Middle frontal gyrus (tissue), 1 donor: ENCODE data around the gene PSEN1.

Experiments used
- DNase-seq: peaks from one replicate; pipeline ENCODE4 v3.0.0-alpha.2; 2015; ENCODE audit warnings: low spot score; ENCODE audit errors: extremely low spot score

PSEN1 gene

DNA sequence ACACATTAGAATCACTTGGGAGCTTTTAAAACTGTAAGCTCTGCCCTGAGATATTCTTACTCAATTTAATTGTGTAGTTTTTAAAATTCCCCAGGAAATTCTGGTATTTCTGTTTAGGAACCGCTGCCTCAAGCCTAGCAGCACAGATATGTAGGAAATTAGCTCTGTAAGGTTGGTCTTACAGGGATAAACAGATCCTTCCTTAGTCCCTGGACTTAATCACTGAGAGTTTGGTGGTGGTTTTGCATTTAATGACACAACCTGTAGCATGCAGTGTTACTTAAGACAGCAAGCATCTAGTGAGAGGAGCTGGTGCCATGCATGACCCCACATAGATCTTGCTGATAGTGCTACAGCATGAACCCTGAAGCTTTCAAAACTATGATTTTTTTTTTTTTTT, 81.1 kb downstream of the PSEN1 start:
- DNase-seq: no peak

DNA sequence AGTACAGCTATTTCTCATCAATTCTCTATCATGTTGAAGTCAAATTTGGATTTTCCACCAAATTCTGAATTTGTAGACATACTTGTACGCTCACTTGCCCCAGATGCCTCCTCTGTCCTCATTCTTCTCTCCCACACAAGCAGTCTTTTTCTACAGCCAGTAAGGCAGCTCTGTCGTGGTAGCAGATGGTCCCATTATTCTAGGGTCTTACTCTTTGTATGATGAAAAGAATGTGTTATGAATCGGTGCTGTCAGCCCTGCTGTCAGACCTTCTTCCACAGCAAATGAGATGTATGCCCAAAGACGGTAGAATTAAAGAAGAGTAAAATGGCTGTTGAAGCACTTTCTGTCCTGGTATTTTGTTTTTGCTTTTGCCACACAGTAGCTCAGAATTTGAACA, 83.8 kb downstream of the PSEN1 start:
- DNase-seq: no peak

DNA sequence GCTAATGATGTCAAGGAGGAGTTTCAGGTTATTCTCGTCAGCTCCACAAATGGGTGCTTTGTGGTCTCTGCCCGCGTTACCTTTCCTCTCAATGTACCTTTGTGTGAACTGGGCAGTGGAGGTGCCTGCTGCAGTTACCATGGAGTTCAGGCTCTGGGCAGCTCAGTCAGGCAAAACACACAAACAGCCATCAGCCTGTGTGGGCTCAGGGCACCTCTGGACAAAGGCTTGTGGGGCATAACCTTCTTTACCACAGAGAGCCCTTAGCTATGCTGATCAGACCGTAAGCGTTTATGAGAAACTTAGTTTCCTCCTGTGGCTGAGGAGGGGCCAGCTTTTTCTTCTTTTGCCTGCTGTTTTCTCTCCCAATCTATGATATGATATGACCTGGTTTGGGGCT, 84.3 kb downstream of the PSEN1 start:
- DNase-seq: no peak

DNA sequence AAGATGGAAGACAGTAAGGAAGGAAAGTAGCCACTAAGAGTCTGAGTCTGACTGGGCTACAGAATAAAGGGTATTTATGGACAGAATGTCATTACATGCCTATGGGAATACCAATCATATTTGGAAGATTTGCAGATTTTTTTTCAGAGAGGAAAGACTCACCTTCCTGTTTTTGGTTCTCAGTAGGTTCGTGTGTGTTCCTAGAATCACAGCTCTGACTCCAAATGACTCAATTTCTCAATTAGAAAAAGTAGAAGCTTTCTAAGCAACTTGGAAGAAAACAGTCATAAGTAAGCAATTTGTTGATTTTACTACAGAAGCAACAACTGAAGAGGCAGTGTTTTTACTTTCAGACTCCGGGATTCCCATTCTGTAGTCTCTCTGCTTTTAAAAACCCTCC, 85.6 kb downstream of the PSEN1 start:
- no peak for DNase-seq

DNA sequence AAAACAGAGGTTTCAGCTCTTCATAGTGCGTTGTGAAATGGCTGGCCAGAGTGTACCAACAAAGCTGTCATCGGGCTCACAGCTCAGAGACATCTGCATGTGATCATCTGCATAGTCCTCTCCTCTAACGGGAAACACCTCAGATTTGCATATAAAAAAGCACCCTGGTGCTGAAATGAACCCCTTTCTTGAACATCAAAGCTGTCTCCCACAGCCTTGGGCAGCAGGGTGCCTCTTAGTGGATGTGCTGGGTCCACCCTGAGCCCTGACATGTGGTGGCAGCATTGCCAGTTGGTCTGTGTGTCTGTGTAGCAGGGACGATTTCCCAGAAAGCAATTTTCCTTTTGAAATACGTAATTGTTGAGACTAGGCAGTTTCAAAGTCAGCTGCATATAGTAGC, 86.7 kb downstream of the PSEN1 start:
- no peak for DNase-seq

DNA sequence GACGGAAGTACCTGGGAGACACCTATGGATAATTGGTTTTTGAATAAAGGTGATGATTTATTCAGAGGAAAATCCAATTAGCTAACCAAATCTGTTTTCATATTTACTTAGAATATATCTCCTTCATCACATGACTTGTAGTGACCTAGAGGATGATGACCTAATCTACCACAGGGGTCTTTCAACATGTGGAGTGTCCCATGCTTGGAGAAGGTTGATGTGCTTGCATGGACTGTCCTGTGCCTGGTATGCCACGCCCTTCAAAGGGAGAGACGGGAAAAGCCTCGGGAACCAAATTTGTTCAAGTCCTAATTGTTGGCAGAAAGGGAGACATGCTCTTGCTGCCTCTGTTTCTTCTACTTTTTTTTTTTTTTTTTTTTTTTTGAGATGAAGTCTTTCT, 89.2 kb downstream of the PSEN1 start:
- no peak for DNase-seq

DNA sequence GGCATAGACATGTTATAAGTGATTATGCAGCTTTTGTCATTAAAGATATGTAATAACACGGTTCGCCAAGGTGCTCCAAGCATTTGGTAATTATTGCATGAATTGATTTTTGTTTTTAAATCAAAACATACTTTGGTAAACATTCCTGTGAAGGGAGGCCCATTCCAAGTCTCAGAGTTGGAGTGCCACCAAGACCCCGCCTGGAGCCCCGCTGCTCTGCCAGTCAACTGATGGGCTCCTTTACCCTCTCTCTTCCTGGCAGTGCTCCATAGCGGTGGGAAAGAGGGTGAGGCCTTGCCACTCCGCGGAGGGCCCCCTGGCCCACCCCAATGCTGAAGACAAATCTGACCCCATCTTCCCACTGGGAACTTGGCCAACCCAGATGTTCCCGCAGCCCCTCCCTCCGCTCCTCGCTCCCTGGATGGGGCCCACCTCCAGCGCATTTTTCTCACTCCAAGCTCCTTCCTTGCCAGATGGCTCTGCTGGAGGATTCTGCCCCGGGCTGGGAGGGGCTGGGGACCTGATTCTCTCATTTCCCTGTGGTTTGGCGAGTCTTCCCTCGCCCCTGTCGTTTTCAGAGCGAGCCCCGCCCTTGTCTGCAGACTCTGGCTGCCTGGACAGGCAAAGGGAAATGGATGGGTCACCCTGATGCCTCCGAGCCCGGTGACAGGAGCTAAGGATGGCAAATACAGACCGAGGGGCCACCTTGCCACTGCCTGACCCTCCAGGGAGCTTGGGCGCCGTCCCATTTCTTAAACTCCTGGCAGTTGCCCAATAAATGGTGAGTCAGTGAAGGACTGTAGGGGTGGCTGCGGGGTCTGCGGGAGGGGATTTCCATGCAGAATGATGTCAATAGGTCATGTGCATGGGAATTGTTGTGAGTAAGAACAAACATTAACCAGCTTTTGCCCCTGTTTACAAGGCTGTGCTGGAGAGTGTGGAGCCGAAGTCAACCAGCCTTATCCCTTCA, 91.8 kb downstream of the PSEN1 start:
- DNase-seq: no peak

DNA sequence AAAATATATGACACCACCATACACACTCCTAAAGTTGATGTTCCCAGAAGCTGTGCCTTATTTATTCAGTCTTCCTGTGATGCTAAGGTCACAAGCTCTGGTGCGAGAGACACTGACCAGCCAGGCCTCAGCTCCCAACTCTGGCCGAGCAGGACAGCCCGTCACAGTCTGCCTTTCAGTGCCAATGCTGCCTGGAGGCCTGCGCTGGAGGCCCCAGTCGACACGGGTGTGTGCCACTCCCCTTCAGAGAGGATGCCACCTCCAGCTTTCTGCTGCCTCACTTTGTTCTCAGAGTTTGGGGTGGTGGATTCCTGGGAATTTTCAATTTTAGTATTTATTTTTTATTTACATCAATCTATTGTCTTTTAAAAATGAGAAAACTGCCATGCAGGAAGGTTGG, 93.7 kb downstream of the PSEN1 start:
- DNase-seq: no peak

DNA sequence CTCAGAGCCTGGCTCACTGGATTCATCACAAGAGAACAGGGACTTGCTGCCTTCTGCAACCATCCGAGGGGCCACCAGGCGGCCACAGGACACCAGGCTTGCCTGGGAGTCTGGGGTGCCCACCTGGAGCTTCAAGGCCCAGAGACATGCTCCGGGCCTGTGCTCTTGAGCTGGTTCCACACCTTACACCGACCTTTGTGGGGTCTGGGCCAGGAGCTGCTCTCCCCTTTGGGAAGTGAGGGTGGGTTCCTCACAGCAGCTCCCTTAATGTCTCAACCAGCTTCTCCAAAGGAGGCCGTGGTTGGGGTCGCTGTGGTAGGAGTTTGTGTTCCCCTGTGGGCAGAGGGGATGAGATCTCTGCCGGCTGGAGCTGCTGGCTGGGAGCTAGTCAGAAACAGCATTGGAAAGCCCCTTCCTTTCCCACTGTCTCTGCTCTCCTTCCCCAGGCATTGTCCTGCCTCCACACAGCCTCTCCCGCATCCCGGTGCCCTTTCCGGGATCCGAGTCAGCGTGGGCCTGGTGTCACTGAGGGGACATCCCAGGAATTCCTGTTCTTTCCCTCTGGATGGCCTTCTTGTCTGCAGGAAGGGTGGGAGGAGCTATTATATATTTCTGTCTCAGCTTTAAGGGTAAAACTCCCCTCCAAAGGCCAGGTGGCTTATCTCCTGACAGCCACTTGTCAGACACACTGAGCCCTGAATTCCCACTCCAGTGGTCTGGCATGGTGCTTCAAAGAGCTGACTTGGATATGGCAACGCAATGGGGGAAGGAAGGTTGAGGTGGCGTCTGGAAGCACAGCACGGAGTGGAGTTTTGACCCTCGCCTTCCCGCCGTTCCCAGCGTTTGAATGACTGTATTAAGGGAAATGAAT, 95.9 kb downstream of the PSEN1 start:
- no peak for DNase-seq

DNA sequence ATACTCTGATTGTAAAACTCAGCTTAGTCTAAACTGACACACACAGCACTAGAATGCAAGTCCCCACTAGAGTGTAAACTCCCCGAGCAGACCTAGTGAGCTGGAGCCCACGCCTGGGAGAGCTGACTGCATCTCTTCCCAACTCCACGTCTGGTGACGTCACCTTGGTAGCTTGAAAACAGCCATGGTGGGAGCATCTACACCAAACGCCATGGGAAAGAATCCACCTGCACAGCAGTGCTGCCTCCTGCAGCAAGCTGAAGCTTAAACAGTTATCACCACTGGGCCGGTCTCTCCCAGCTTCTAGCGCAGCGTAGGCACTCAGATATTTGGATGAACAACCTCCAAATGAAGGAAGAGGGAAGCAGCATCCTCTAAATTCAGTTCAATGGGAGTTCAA, 96.7 kb downstream of the PSEN1 start:
- DNase-seq: no peak

DNA sequence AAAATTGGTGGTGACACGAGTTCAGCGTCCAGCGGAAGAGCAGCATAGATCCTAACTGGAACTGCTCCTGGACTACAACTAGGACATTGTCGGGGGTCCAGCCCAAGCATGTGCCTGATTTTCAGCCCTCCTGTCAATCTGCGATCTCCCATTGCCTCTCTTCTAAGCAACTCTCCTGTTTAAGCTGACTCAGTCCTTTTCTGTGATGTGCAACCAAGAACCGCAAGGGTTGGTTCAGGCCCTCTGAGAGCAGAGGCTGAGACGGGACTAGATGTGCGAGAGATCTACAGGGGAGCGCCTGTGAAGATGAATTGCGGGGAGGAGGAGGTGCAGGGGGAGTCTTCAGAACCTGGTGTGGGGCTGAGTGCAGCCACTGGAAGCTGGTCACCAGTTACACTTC, 97.3 kb downstream of the PSEN1 start:
- no peak for DNase-seq

DNA sequence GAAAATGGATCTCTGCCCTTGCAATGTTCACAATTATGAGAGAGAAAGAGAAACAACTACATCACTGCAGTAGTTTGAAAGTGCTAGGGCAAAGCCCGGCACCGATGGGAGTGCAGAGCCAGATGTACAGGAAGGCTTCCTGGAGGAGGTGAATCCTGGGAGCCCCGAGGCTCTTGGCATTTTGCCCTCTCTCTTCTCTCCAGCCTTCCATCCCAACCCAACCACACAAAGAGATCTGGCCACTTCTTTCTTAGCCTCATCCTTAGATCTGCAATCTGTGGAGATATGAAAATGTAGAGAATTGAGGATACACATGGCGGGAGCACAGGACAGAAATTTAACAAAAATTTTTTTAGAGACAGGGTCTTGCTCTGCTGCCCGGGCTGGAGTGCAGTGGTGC, 97.7 kb downstream of the PSEN1 start:
- no peak for DNase-seq

DNA sequence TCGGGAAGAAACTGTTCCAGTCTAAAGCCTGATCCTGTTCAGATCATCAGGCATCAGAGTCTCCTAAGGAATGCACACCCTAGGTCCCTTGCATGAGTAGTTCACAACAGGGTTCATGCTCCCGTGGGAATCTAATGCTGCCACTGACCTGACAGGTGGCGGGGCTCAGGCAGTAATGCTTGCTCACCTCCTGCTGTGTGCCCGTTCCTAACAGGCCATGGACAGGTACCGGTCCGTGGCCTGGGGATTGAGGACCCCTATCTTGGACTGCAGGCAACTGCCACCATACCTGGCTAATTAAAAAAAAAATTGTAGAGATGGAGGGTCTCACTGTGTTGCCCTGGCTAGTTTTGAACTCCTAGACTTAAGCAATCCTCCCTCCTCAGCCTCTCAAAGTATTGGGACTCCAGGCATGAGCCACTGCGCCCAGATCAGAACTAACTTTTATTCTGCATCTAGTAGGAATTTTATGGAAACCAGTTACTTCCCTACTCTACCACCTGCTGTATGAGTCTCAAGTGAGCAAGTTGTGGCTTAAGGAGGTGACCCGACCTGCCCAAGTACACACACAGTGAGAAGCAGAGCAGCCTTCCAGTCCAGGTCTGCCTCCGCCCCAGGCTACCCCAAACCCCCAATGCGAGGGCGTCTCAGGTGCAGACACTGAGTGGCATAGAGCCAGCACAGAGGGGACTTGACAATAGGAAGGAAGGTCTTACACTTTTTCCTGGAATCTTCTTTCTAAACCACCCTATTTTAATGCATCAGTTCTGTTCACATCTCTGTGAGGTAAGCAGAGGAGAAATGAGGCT, 98.5 kb downstream of the PSEN1 start:
- no peak for DNase-seq

DNA sequence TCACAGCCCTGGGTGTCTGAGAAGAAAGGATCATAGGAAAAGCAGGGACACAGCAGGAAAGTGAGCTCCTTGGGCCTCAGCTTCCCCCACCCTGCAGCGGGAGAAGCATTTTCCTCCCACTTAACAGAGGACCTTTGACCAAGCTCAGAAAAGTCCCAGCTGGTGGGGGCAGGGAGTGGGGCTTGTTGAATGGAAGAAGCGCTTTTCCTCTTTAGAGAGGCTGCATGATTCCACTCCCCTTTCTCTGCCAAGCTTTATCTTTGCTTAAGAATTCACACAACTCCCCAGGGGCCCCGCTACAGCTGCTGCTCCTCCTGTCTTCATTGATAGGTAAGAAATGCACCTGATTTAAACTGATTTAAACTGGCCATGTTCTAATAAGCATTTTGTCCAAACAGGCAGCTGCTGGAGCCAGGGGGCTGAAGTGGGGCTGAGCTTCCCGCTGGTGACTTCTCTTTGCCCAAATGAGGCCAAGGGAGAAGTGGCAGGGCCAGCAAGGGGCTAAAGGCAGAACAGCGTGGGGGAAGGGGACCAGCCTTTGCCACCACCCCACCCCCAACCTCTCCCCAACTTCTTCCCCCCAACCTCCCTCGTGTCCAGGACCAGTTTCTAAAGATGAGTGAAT, 99.3 kb downstream of the PSEN1 start:
- DNase-seq: no peak

DNA sequence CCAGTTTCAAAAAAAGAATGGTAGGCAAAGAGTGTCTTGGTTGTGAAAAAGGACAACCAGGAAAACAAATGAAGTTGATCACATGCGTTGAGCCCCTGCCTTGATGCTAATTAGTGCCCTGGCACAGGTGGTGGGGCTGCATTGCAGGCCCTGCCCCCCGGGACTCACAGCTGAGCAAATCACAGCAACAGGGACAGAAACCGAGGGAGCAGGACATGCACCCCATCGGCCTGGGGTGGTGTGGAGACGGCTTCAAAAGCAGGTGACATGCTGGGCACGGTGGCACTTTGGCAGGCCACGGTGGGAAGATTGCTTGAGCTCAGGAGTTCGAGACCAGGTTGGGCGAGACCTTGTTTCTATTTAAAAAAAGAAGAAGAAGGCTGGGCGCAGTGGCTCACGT, 99.8 kb downstream of the PSEN1 start:
- DNase-seq: no peak

DNA sequence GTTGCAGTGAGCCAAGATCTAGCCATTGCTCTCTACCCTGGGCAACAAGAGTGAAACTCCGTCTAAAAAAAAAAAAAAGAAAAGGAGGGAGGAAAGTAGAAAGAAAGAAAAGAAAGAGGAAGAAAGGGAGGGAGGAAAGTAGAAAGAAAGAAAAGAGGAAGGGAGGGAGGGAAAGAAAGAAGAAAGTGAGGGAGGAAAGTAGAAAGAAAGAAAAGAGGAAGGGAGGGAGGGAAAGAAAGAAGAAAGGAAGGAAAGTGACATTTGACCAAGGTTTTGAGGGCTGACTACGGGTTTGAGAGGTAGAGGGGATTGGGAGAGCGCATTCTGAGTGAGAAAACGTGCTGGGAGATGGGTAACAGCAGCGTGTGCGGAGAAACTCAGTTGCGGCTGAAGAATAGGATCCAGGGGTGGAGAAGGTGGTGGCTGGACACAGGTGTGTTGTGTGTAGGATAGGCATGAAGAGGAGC, 100.5 kb downstream of the PSEN1 start:
- DNase-seq: no peak

DNA sequence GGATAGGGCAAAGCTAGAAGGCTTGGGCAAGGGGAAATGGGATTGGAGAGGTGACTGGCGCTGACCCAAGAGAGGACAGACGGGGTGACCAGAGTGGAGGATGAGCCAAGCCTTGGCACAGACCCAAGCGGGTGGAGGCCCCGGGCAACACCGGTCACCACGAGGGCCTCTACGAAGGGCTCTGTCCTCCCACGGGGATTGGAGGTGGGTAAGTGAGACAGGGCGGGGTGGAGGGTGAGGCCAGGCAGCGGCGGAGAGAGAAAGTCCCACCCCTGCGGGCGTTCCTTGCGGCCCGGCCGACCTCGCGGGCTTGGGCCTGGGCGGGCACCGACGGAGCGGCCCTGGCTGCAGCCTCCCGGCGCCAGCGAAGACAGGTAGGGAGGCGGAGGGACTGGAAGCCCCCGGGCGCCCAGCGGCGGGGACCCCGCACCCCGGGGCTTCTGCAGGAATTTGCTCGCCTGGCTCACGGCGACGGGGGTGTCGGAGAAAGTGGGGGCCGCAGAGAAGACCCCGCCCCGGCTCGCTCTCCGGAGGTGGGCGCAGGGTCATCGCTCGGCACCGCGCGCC, 101.0 kb downstream of the PSEN1 start, which contains the start of gene PAPLN:
TSS of gene PAPLN (plus strand) at position 288 of the 567 bp plus-strand sequence. CDS start 2,273 bp downstream, outside the sequence.
- no peak for DNase-seq

DNA sequence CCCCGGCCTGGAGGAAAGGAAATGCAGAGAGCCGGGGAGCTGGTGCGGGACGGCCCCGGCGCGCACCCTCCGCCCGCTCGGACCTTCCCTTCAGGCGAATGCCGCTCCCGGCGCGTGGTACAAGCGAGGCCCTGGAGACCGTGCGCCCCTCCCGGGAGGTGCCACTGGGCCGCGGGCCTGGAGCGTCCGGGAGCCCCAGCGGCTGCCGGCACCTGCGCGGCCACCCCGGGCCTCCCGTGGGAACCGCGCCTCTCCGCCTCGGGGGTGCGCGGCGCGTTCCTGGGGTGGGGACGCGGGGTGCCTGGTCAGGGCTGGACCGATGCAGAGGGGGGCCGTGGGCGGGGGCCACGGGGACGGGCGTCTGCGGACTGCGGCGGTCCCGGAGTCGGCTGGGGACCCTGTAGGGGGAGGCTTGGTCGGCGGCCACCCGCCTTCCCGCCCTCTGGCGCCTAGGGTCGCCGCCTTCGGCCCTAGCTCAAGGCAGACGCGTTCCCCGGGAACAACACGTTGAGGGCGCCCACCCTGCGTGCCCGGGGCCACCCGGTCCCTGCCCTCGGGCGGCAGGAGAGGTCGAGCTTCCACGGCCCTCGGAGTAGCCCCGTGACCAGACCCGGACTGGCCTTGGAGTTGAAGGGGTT, 101.6 kb downstream of the PSEN1 start:
- DNase-seq: no peak

DNA sequence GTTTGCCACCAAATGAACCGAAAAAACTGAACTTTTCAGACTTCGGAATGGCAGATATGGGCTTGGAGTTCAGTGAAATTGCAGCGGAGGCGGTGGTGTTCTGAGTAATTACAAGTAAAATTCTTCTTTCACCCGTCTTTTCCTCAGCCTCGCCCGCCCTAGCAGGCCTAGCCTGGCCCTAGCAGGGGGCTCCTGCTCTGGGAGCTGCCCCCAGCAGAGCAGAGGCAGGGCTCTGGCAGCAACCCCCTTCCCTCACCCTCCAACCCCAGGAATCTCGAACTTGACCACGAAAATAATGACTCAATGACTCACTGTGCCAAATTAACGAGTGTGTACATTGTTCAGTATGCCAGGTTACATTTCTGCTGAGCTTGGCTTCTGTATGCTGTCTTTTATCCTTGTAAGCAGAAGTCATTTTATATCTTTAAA, 102.1 kb downstream of the PSEN1 start:
- no peak for DNase-seq

DNA sequence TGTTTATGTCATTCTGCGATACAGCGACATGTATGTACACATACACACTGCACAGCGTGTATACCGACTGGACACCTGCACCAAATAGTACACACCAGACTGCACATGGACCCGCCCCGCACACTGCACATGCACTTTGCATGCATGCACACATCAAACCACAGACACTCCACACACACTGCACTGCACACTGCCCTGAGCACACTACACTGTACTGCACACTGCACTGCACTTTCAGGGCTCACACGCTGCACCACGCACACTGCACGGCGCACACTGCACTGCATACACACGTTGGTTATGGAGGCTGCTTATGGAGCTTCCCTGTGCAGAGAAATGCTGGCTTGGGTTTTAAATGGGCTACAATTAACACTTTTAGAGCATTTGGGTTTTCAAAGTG, 102.6 kb downstream of the PSEN1 start:
- DNase-seq: no peak
